ENCODE results near the gene PLCL1.

DNA sequence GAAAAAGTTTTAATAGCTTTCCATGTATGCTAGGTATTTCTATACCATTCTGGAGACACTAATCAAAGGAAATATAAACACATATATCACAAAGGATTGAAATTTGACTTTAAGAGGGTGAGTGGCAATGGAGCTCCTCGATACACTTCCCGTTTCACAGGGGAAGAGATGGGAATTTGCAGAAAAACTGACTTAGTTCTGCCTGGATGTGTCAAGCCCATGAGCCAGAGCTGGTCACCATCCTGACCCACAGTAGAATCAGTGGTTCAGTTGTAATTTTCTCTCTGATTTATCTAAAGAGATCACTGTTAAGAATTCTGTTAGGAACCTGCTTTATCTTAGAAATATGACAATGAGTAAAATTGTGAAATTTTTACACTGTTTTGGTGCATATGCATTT is 34.2 kb downstream of the PLCL1 start:
- TF ChIP-seq CTCF (conservative IDR thresholded peaks at IDR 0.05) (no peak), ZFX (IDR thresholded peaks at IDR 0.05) (no peak)
